ENCODE measurements around the gene CEP43.

CEP43 gene

GRCh38 chr6:166969390-166970002 is 29.7 kb upstream of the CEP43 start:
- Histone ChIP-seq H3K4me3 (replicated peaks; ENCODE audit: insufficient read depth, low read length) (no peak overlapping the region), H3K27ac (replicated peaks) (no peak overlapping the region), H3K27me3 (ENCODE audit: insufficient read depth, poor library complexity, severe bottlenecking) (no peaks in the 10 kb centered on the region)
- TF ChIP-seq GABPA (IDR thresholded peaks at IDR 0.05; ENCODE audit: low read depth) (no peak), POLR2AphosphoS5 (IDR thresholded peaks at IDR 0.05; ENCODE audit: low read depth) (no peak), SPI1 (IDR thresholded peaks at IDR 0.05; ENCODE audit: borderline replicate concordance, low read depth) (no peak), REST (IDR thresholded peaks at IDR 0.05; ENCODE audit: insufficient replicate concordance, low read depth) (no peak), CTCF (IDR thresholded peaks at IDR 0.05; ENCODE audit: insufficient read depth, low read length) (no peak)
- no peak for DNase-seq (ENCODE audit: low read depth in 1 of 2, low spot score in 1 of 2)

- Histone ChIP-seq H3K4me3 (replicated peaks; ENCODE audit: insufficient read depth, low read length) (no peak overlapping the region), H3K27ac (replicated peaks) (no peak overlapping the region), H3K27me3 (ENCODE audit: insufficient read depth, poor library complexity, severe bottlenecking) (no peaks in the 10 kb centered on the region)
- no peak for TF ChIP-seq CTCF (IDR thresholded peaks at IDR 0.05; ENCODE audit: insufficient read depth, low read length)
- no peak for TF ChIP-seq POLR2AphosphoS5 (IDR thresholded peaks at IDR 0.05; ENCODE audit: low read depth)
- no peak for TF ChIP-seq REST (IDR thresholded peaks at IDR 0.05; ENCODE audit: insufficient replicate concordance, low read depth)
- DNase-seq (ENCODE audit: low read depth in 1 of 2, low spot score in 1 of 2), result no peak
Observed at GRCh38 chr6:166970091-166970490, 29.1 kb upstream of the CEP43 start.

- H3K4me3 ChIP-seq (replicated peaks; ENCODE audit: insufficient read depth, low read length), result no peak overlapping the region
- H3K27ac ChIP-seq (replicated peaks), result no peak overlapping the region
- no peak for TF ChIP-seq SPI1 (IDR thresholded peaks at IDR 0.05; ENCODE audit: borderline replicate concordance, low read depth)
- TF ChIP-seq POLR2AphosphoS5 (IDR thresholded peaks at IDR 0.05; ENCODE audit: low read depth), result no peak
- TF ChIP-seq CTCF (IDR thresholded peaks at IDR 0.05; ENCODE audit: insufficient read depth, low read length), result no peak
- TF ChIP-seq GABPA (IDR thresholded peaks at IDR 0.05; ENCODE audit: low read depth), result no peak
- no peak for TF ChIP-seq REST (IDR thresholded peaks at IDR 0.05; ENCODE audit: insufficient replicate concordance, low read depth)
- no peak for DNase-seq (ENCODE audit: low read depth in 1 of 2, low spot score in 1 of 2)
- H3K27me3 ChIP-seq (ENCODE audit: insufficient read depth, poor library complexity, severe bottlenecking), result no peaks in the 10 kb centered on the region
Observed at GRCh38 chr6:166970776-166971175, 28.4 kb upstream of the CEP43 start.

Data from HL-60 (cell line).